OCI-LY1 (cell line): ENCODE results near the gene ARL15.

Experiments used
- EZH2 ChIP-seq: fragments of 200-600 bp; sonication (generic), shearing (Covaris generic); IDR thresholded peaks from 2 replicates; pipeline ENCODE4 v1.8.0; 2017; ENCODE audit warnings: borderline replicate concordance, mixed run types, mild to moderate bottlenecking, antibody characterized with exemption, low read length, moderate library complexity, mixed read lengths
- TF ChIP-seq, protein P1 (sequence below): fragments of 200-600 bp; sonication (generic), shearing (Covaris generic); IDR thresholded peaks from 2 replicates; pipeline ENCODE4 v1.5.1; 2017; ENCODE audit warnings: mild to moderate bottlenecking, antibody characterized with exemption, low read length, moderate library complexity, mixed read lengths

- TF ChIP-seq, protein P1, sequence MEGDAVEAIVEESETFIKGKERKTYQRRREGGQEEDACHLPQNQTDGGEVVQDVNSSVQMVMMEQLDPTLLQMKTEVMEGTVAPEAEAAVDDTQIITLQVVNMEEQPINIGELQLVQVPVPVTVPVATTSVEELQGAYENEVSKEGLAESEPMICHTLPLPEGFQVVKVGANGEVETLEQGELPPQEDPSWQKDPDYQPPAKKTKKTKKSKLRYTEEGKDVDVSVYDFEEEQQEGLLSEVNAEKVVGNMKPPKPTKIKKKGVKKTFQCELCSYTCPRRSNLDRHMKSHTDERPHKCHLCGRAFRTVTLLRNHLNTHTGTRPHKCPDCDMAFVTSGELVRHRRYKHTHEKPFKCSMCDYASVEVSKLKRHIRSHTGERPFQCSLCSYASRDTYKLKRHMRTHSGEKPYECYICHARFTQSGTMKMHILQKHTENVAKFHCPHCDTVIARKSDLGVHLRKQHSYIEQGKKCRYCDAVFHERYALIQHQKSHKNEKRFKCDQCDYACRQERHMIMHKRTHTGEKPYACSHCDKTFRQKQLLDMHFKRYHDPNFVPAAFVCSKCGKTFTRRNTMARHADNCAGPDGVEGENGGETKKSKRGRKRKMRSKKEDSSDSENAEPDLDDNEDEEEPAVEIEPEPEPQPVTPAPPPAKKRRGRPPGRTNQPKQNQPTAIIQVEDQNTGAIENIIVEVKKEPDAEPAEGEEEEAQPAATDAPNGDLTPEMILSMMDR: no peak
- TF ChIP-seq EZH2: no peak
These were observed 197.3 kb downstream of the ARL15 start for GRCh38 chr5:54113060-54113459.
